GM10266 (cell line): ENCODE measurements around the gene CCDC187.

Source experiments
- DNase-seq: peaks from one replicate; pipeline ENCODE4 v3.0.0; 2012; ENCODE audit errors: extremely low spot score
- TF ChIP-seq, protein P1 (sequence below): IDR thresholded peaks from 2 replicates; pipeline ENCODE4 v1.5.1; 2012; ENCODE audit warnings: mild to moderate bottlenecking, low read depth; ENCODE audit not compliant: control insufficient read depth, insufficient read depth; ENCODE audit errors: missing control alignments

CCDC187 gene

DNA sequence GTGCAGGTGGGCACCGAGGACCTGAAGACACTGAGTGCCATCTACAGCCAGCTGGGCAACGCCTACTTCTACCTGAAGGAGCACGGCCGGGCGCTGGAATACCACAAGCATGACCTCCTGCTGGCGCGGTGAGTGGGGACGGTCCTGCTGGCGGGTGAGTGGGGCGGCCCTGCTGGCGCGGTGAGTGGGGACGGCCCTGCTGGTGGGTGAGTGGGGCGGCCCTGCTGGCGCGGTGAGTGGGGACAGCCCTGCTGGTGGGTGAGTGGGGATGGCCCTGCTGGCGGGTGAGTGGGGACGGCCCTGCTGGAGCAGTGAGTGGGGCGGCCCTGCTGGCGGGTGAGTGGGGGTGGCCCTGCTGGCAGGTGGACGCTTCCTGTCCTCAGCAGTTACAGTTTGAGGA lies 30.6 kb upstream of the CCDC187 start:
- TF ChIP-seq, protein P1, sequence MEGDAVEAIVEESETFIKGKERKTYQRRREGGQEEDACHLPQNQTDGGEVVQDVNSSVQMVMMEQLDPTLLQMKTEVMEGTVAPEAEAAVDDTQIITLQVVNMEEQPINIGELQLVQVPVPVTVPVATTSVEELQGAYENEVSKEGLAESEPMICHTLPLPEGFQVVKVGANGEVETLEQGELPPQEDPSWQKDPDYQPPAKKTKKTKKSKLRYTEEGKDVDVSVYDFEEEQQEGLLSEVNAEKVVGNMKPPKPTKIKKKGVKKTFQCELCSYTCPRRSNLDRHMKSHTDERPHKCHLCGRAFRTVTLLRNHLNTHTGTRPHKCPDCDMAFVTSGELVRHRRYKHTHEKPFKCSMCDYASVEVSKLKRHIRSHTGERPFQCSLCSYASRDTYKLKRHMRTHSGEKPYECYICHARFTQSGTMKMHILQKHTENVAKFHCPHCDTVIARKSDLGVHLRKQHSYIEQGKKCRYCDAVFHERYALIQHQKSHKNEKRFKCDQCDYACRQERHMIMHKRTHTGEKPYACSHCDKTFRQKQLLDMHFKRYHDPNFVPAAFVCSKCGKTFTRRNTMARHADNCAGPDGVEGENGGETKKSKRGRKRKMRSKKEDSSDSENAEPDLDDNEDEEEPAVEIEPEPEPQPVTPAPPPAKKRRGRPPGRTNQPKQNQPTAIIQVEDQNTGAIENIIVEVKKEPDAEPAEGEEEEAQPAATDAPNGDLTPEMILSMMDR: no peak
- DNase-seq: no peak

DNA sequence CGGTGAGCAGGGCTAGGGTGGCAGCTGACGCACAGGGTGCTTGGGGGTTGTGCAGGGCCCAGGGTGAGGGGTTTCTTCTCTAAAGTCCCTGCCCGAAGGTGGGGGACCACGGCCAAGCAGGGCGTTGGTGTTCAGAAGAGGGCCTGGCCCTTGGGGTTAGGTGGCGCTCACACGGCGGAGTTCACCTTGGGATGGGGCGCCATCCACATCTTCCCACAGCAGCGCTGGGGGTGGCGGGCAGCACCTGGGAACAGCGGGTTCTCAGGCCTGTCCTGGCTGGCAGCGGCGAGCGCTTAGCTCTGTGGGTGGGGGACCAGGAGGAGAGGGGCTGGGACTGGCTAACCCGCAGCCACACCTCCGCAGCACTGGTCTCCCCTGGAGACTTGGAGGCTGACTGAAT lies 29.6 kb upstream of the CCDC187 start:
- no peak for DNase-seq
- TF ChIP-seq, protein P1: no peak

DNA sequence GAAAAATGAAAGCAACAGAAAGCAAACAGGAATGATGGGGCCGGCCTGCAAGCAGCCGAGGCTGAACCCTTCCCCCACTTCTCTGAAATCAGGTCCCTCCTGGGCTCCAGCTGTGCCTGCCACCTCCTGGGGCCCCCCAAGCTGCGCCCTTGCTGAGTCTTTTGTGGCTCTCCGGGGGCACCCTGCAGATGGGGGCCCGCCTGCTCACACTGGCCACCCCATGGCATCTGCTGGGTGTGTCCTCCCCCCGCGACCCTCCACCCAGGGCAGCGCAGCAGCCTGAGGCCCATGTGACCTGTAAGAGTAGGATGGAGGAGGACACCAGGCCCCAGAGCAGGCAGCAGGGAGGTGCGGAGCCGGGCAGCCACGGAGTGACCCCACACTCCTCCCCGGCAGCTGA lies 29.2 kb upstream of the CCDC187 start:
- TF ChIP-seq, protein P1: no peak
- DNase-seq: no peak

DNA sequence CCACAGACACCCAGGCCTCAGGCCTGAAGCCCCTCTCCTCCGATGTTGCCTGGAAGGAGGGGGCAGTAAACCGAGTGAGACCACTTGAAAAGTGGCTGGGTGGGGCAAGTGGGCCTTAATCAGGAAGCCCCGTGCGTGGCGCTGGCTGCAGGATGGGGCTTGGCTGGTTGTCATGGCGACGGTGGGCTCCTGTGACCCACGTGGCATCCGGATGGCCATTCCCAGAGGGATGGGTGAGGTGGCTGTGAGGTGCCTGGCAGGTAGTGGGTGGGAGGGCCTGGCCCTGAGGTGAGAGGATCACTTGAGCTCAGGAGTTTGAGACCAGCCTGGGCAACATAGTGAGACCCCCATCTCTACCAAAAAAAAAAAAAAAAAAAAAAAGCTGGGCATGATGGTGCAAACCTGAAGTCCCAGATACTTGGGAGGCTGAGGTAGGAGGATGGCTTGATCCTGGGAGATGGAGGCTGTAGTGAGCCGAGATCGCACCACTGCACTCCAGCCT lies 28.6 kb upstream of the CCDC187 start:
- TF ChIP-seq, protein P1: no peak
- no peak for DNase-seq

DNA sequence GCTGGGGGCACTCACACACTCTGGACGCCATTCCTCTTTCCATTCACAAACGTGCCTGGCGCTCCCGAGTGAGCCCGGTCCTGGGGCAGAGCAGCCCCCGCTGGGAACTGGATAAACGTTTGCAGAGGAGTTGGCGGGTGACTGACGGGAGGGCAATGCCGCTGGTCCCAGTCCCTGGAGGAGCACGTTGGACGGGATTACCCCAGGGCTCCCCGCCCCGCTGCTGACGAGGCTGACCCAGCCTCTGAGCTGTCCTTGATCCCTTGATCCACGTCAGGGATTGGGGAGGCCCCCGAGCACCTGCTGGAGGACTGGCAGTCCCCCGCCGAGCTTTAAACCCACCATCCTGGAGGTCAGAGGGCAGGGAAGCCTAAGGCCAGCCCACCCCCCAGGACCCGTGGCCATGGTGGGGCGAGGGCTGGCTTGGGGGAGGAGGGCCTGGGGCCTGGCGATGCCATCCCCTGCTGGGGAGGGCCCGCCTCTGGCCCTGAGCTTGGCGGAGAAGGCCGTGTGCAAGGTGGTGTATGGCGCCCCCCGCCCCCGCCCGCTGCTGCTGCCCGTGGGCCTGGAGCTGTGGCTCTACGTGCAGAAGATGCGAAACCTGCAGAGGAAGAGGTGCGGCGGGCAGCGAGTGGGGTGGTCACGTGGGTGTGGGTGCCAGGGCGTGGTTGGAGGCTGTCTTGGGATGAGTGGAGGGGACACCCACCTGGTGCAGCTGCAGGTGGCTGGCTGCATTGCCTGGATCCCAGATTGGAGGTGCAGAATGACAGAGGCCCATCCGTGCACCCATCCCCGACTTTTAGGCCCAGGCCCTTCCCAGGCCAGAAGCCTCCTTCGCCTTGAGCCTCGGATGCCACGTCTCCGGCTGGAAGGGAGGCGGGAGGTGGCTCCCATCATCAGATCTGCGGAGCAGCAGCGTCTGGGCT lies 27.9 kb upstream of the CCDC187 start:
- TF ChIP-seq, protein P1: no peak
- DNase-seq: no peak

DNA sequence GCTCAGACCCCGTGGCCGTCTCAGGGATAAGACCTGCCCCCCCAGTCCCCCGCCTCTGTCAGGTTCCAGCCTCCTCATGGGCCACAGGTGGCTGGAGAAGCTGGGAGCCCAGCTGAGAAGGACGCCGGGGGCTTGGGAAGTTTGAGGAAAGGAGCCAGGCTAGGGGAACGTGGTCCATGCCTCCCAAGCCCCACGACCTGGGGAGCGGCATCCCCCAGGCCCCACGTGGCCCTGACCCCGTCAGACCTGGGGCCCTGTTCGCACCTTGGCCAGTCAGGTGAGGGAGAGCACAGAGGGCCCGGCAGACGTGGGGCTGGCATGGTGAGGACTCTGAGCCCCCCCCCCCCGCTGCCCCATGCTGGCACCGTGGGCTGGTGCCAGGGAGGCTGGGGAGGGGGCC lies 27.1 kb upstream of the CCDC187 start:
- no peak for DNase-seq
- TF ChIP-seq, protein P1: no peak

DNA sequence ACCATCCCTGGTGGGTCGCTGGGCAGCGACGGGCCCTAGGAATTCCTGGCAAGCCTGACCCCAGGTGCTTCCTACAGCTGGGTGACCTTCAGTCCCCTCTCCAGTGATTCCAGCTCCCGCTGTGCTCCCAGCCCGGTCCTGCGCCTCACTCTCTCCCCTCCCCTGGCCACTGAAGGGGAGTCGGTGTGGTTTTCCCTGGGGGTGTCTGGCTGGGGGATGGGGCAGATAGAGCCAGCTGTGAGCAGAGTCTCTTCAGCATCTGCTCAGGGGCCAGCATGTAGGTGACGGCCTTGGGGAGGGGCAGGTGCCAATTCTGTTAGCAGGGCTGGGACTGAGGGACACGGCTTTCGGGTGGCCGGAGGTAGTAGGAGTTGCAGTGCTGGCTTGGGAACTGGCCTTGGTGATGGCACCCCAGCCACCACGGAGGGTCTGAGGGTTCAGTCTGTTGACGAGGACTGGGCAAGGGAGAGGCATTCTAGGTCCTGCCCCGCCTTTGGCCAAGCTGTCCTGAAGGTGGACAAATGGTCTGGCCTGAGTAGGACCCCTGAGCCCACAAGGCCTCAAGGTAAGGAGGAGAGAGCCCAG lies 26.6 kb upstream of the CCDC187 start:
- TF ChIP-seq, protein P1: no peak
- DNase-seq: no peak
